ENCODE results near the gene GAPDH.
"Not testable (repeated sequence)": the region's sequence is repeated elsewhere in the genome, so short reads cannot be mapped to it uniquely, and the experiment has no call there.

The GAPDH gene

GRCh38 chr12:6555018-6555691, 20.8 kb downstream of the GAPDH start:
- DNase-seq (ENCODE audit: low read depth), result no peak
- H3K4me3 ChIP-seq (replicated peaks; ENCODE audit: low read depth, low read length), result peak overlapping the region; percentile 78
- TF ChIP-seq CTCF (IDR thresholded peaks at IDR 0.05; ENCODE audit: low read length, missing control alignments), result no peak

DNA sequence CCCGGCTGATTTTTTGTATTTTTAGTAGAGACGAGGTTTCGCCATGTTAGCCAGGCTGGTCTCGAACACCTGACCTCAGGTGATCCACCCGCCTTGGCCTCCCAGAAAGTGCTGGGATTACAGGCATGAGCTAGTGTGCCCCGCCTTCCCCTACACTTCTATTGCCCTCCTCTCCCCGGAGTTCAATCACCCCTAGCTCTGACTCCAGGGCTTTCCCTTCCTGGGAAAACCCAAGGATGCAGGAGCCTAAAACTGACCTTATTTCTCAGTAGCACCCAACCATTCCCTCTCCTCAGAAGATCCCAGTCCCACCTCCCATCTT, 22.1 kb downstream of the GAPDH start:
- not testable (repeated sequence) for DNase-seq (ENCODE audit: low read depth); H3K4me3 ChIP-seq (replicated peaks; ENCODE audit: low read depth, low read length)

GRCh38 chr12:6556857-6557256, 22.5 kb downstream of the GAPDH start:
- H3K4me3 ChIP-seq (replicated peaks; ENCODE audit: low read depth, low read length), result no peak overlapping the region
- TF ChIP-seq CTCF (IDR thresholded peaks at IDR 0.05; ENCODE audit: low read length, missing control alignments), result no peak
- DNase-seq (ENCODE audit: low read depth), result no peak

GRCh38 chr12:6558014-6558760, 23.9 kb downstream of the GAPDH start:
- peak; percentile 58 for TF ChIP-seq CTCF (IDR thresholded peaks at IDR 0.05; ENCODE audit: low read length, missing control alignments)
- H3K4me3 ChIP-seq (replicated peaks; ENCODE audit: low read depth, low read length), result not testable (repeated sequence)
- peak; percentile 76 for DNase-seq (ENCODE audit: low read depth)

GRCh38 chr12:6559500-6559899, 25.2 kb downstream of the GAPDH start:
- TF ChIP-seq CTCF (IDR thresholded peaks at IDR 0.05; ENCODE audit: low read length, missing control alignments), result no peak
- no peak for DNase-seq (ENCODE audit: low read depth)
- no peak overlapping the region for H3K4me3 ChIP-seq (replicated peaks; ENCODE audit: low read depth, low read length)

DNA sequence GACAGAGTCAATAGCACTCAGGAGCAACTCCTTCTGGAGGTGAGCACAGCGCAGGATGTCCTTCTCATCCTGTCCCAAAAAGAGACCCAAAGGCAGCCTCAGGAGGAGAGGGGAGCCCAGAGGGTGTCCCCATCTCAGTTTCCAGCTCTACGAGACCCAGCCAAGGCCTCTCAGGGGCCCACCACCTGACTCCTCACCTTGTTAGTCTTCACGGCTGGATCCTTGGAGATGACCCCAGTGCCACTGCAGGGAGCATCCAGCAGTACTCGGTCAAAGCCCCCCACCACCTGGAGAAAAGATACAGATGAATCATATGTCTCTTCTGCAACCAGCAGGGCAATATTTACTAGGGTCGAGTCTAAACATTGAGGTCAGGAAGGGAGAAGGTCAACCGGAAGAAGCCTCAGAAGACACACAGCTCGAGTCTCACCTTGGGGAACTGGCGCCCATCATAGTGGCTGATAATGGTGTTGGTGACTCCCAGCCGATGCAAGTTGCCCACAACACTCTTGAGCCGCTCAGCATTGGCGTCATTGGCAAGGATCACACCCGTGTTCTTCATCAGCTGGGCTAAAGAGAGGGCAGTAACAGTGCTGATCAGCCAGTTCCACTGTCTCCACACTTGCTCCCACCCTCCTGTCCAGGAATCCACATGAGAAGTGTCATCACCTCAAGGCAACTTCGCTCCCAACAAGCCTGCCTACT, 26.3 kb downstream of the GAPDH start:
- no peak overlapping the region for H3K4me3 ChIP-seq (replicated peaks; ENCODE audit: low read depth, low read length)
- no peak for TF ChIP-seq CTCF (IDR thresholded peaks at IDR 0.05; ENCODE audit: low read length, missing control alignments)
- DNase-seq (ENCODE audit: low read depth), result no peak

GRCh38 chr12:6562881-6563280, 28.6 kb downstream of the GAPDH start:
- H3K4me3 ChIP-seq (replicated peaks; ENCODE audit: low read depth, low read length), result no peak overlapping the region
- no peak for TF ChIP-seq CTCF (IDR thresholded peaks at IDR 0.05; ENCODE audit: low read length, missing control alignments)
- no peak for DNase-seq (ENCODE audit: low read depth)
